Transverse colon (tissue), 3 donors: ENCODE results near the gene GALM.

Experiments used
- CTCF ChIP-seq, 5 experiments: fragments of 200-600 bp in 3 of 5; fragments of 450-650 bp in 2 of 5; sonication (generic) in 3 of 5; IDR thresholded peaks; 1 replicate in 2 of 5; 2 replicates in 3 of 5; pipeline ENCODE4 v1.5.1; 2016 to 2017; ENCODE audit warnings: antibody characterized with exemption in 5 of 5, inconsistent platforms in 3 of 5, mild to moderate bottlenecking in 2 of 5, moderate library complexity in 1 of 5
- EP300 ChIP-seq: sonication (generic); formaldehyde crosslinking; IDR thresholded peaks from one replicate; pipeline ENCODE4 v1.6.1; 2017; ENCODE audit warnings: antibody characterized with exemption, low read depth

- no peak for TF ChIP-seq EP300
- TF ChIP-seq CTCF (IDR thresholded peaks at IDR 0.05) = no peak
Observed at GRCh38 chr2:38754506-38754905, 88.6 kb downstream of the GALM start.
